HCT116 (cell line): ENCODE results near the gene SLCO4A1.

Experiments
- CBX3 ChIP-seq: IDR thresholded peaks from 2 replicates; pipeline ENCODE4 v1.6.1; 2012; ENCODE audit warnings: low read depth
- EGR1 ChIP-seq: IDR thresholded peaks from 2 replicates; pipeline ENCODE4 v1.6.1; 2012; ENCODE audit warnings: low read depth
- EZH2 ChIP-seq: fragments of 200-600 bp; sonication (generic); IDR thresholded peaks from 2 replicates; pipeline ENCODE4 v1.6.1; 2017; ENCODE audit warnings: antibody characterized with exemption, mixed run types
- FOSL1 ChIP-seq: IDR thresholded peaks from 2 replicates; pipeline ENCODE4 v1.6.1; 2012; ENCODE audit warnings: low read depth
- MAX ChIP-seq: IDR thresholded peaks from 2 replicates; pipeline ENCODE4 v1.6.1; 2012
- REST ChIP-seq: IDR thresholded peaks from 2 replicates; pipeline ENCODE4 v1.6.1; 2012; ENCODE audit warnings: low read depth
- ZBTB33 ChIP-seq: IDR thresholded peaks from 2 replicates; pipeline ENCODE4 v1.6.1; 2011; ENCODE audit warnings: mild to moderate bottlenecking, low read length, moderate library complexity; ENCODE audit not compliant: insufficient replicate concordance; ENCODE audit errors: extremely low read depth
- TF ChIP-seq, protein P1 (sequence below), 3 experiments: fragments of 200-600 bp in 1 of 3; sonication (generic) in 1 of 3; IDR thresholded peaks in 2 of 3; conservative IDR thresholded peaks in 1 of 3; 2 replicates each; pipeline ENCODE4 v1.5.1; 2012 to 2017; ENCODE audit warnings: low read depth in 2 of 3, low read length in 2 of 3, antibody characterized with exemption in 1 of 3, borderline replicate concordance in 1 of 3, control low read depth in 1 of 3, mild to moderate bottlenecking in 1 of 3, mixed read lengths in 1 of 3, mixed run types in 1 of 3, moderate library complexity in 1 of 3; ENCODE audit not compliant: insufficient read depth in 1 of 3

DNA sequence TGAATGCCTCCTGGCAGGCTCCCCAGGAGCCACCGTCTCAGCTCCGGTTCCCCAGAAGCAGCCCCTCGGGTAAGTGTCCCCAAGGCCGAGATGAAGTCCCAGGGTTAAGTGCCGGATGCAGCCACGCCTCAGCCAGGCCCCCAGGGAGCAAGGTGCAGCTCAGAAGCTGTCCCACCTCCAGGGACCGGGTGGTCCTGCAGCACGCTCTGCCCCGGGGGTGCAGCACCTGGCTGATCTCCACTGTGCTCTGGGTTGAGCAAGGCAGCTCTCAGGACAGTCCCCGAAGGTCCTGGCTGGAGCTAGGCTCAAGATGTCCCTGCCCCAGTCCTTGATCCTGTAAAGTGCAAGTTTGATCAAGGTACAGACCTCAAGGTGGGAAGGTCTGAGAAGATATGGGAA, 51.2 kb downstream of the SLCO4A1 start:
- TF ChIP-seq FOSL1: no peak
- TF ChIP-seq CBX3: no peak
- no peak for TF ChIP-seq REST
- no peak for TF ChIP-seq EGR1
- TF ChIP-seq EZH2: no peak
- TF ChIP-seq, protein P1, sequence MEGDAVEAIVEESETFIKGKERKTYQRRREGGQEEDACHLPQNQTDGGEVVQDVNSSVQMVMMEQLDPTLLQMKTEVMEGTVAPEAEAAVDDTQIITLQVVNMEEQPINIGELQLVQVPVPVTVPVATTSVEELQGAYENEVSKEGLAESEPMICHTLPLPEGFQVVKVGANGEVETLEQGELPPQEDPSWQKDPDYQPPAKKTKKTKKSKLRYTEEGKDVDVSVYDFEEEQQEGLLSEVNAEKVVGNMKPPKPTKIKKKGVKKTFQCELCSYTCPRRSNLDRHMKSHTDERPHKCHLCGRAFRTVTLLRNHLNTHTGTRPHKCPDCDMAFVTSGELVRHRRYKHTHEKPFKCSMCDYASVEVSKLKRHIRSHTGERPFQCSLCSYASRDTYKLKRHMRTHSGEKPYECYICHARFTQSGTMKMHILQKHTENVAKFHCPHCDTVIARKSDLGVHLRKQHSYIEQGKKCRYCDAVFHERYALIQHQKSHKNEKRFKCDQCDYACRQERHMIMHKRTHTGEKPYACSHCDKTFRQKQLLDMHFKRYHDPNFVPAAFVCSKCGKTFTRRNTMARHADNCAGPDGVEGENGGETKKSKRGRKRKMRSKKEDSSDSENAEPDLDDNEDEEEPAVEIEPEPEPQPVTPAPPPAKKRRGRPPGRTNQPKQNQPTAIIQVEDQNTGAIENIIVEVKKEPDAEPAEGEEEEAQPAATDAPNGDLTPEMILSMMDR (IDR thresholded peaks at IDR 0.05 in 2 of 3, conservative IDR thresholded peaks at IDR 0.05 in 1 of 3; ENCODE audit: borderline replicate concordance in 1 of 3, insufficient read depth in 1 of 3, low read depth in 2 of 3, low read length in 2 of 3): no peak
- TF ChIP-seq MAX: no peak
- no peak for TF ChIP-seq ZBTB33
